Stimulated activated CD4-positive, alpha-beta T cell treated with anti-CD3 and anti-CD28 coated beads, Interleukin-2, amount 100 ng/mL, for 24 hours (primary cell): ENCODE data around the gene LRIT1.

Experiments
- DNase-seq, 2 donors: peaks; one replicate each; pipeline ENCODE4 v3.0.0-alpha.2; 2020

LRIT1 gene

DNA sequence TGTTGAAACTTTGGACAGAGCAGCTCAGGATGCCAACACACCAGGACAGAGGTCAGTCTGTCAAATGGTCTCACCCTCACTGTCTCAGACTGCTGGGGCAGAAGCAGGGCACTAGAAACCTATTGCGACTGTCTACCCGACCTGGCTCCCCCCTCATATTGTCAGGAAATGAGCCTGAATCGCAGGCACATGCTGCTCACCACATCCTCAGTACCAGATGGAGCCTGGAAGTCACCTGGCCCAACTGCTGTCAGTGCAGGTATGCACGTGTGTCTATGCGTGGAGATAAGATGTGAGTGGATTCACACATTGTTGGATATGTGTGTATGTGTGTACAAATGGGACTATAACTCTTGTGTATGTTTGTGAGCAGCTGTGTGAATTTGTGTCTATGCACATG is 50.2 kb downstream of the LRIT1 start:
- DNase-seq = no peak

DNA sequence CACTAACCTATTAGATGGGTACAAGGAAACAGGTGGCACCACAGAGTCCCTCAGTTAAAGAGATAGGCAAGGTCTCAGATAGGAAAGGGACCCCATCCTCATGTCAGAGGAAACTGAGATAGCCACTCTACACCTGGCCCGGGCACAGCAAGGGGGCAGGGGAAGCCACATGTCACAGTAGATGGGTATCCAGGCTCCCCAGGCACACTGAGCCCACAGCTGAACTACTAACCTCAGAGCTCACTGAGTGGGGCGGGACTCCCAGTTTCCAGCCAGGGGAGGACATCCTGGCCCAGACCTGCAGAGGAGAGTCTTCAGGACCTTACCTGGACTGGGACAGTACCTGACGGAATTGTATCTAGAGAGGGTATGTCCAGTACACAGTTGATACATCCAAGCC is 50.7 kb downstream of the LRIT1 start:
- DNase-seq = no peak

DNA sequence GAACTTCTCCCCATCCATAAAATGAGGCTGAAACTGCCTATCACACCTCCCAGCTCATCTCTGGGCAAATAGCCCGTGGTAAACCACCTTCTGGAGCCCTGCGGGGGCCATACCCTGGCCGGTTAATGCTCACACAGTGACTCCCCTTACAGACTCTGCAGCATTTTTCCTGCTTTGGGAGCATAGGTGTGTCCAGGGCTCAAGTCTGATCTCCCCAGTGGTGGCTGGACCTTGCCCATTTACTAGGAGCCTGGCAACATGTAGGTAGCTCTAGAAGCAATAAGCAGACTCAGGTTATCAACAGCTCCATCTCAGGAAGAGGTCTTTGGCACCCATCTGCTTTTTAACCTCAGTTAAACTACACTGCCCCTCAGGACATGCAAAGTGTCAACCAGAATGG is 52.5 kb downstream of the LRIT1 start:
- DNase-seq = no peak

DNA sequence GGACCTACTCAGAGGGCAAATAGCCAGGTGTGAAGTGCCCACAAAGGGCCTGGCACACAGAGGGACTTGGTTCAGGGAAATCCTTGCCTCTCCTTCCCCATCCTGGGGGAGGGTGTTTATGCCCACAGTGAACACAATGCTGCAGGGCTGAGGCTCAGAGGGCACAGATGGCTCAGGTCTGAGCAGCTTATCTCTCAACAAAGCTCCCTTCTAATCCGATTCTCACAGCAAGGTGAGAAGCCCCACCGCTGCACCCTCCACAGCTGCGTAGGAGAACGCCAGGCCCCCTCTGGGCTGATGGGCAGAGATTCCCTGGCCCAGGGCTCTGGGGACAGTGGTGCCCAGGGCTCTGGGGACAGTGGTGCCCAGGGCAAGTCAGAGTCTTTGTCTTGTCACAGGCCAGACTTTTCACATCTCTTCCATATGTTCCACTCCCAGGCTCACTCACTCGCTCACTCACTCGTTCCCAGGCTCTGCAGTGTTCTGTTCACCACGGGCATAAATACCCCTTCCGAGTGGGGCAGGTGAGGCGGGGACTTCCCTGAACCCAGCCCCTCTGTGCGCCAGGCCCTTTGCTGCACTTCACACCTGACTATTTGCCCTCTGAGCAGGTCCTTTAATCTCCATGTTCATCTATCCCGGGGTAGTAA is 55.7 kb downstream of the LRIT1 start:
- no peak for DNase-seq

DNA sequence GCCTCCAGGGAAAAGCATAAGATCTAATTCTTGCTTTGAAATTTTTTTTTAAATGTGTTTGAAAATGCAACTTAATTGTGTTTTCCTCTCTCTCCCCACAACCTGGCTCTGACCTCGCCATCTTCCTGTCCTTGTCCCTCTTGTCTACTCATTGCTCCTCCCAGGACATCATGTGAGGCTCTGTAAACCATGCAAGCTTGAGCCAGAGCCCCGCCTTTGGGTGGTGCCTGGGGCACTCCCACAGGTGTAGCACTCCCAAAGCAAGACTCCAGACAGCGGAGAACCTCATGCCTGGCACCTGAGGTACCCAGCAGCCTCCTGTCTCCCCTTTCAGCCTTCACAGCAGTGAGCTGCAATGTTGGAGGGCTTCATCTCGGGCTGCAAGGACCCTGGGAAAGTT is 56.8 kb downstream of the LRIT1 start:
- no peak for DNase-seq

DNA sequence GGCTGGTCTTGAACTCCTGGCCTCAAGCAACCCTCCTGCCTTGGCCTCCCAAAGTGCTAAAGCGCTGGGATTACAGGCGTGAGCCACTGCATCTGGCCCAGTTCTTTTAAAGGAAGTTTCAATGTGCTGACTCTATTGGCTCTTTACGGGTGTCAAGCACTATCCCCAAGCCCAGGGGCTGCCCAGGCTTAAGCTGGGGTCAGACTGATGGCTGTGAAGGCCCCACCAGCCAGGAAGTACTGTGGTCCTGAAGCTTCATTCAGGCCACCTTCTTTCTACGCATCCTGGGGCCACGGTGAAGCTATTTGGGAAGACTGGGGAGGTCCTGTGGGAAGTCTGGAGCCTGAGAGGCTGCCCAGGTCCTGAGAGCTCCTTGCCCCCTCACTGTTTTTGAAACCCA is 59.7 kb downstream of the LRIT1 start:
- no peak for DNase-seq
